ENCODE results near the gene ACSS1.
"Not testable (repeated sequence)": the region's sequence is repeated elsewhere in the genome, so short reads cannot be mapped to it uniquely, and the experiment has no call there.

The ACSS1 gene

GRCh38 chr20:25009218-25010145 is 48.5 kb downstream of the ACSS1 start:
- no peak for DNase-seq (ENCODE audit: low read depth in 2 of 2)

GRCh38 chr20:25008388-25009217 is 49.3 kb downstream of the ACSS1 start:
- no peak for DNase-seq (ENCODE audit: low read depth in 2 of 2)

GRCh38 chr20:25007491-25008305 is 50.2 kb downstream of the ACSS1 start:
- DNase-seq (ENCODE audit: low read depth in 2 of 2) = no peak

GRCh38 chr20:25006431-25007167 is 51.3 kb downstream of the ACSS1 start:
- DNase-seq (ENCODE audit: low read depth in 2 of 2) = no peak

- DNase-seq (ENCODE audit: low read depth in 2 of 2) = no peak
Observed at GRCh38 chr20:25005661-25006060, 52.3 kb downstream of the ACSS1 start.

- DNase-seq (ENCODE audit: low read depth in 2 of 2) = no peak
Observed at GRCh38 chr20:25005220-25005619, 52.7 kb downstream of the ACSS1 start.

- no peak for DNase-seq (ENCODE audit: low read depth in 2 of 2)
Observed at GRCh38 chr20:25003002-25003401, 54.9 kb downstream of the ACSS1 start.

GRCh38 chr20:25001323-25001722 is 56.6 kb downstream of the ACSS1 start:
- not testable (repeated sequence) for DNase-seq (ENCODE audit: low read depth in 2 of 2)

GRCh38 chr20:25000268-25000801 is 57.6 kb downstream of the ACSS1 start:
- no peak for DNase-seq (ENCODE audit: low read depth in 2 of 2)

- no peak for DNase-seq (ENCODE audit: low read depth in 2 of 2)
Observed at GRCh38 chr20:24999568-24999967, 58.4 kb downstream of the ACSS1 start.

- no peak for DNase-seq (ENCODE audit: low read depth in 2 of 2)
Observed at GRCh38 chr20:24998631-24999445, 59.1 kb downstream of the ACSS1 start.

GRCh38 chr20:24998121-24998520 is 59.8 kb downstream of the ACSS1 start:
- no peak for DNase-seq (ENCODE audit: low read depth in 2 of 2)

GRCh38 chr20:24996449-24997377 is 61.2 kb downstream of the ACSS1 start:
- no peak for DNase-seq (ENCODE audit: low read depth in 2 of 2)

- DNase-seq (ENCODE audit: low read depth in 2 of 2) = no peak
Observed at GRCh38 chr20:24995741-24996448, 62.0 kb downstream of the ACSS1 start.

GRCh38 chr20:24994470-24995368 is 63.2 kb downstream of the ACSS1 start:
- peak; percentile 50 to 73 for DNase-seq (ENCODE audit: low read depth in 2 of 2)

GRCh38 chr20:24994186-24994465 is 63.8 kb downstream of the ACSS1 start:
- no peak for DNase-seq (ENCODE audit: low read depth in 2 of 2)
